Activated naive CD4-positive, alpha-beta T cell treated with anti-CD3 and anti-CD28 coated beads, Interleukin-2, amount 10 ng/mL, durations not matched to agents 5 hours and 36 hours (primary cell): ENCODE data around the gene OR51I2. TPM values are rescaled to one million over a fixed set of nuclear protein-coding genes. Genes with fewer than 3 reads are reported as not detected.

ENCODE experiments used
- total RNA-seq, 2 experiments: library from RNA; stranded (reverse); gene quantifications; one replicate each; pipeline ENCODE4 v1.2.3, GENCODE V29; 2021

OR51I2 gene, protein sequence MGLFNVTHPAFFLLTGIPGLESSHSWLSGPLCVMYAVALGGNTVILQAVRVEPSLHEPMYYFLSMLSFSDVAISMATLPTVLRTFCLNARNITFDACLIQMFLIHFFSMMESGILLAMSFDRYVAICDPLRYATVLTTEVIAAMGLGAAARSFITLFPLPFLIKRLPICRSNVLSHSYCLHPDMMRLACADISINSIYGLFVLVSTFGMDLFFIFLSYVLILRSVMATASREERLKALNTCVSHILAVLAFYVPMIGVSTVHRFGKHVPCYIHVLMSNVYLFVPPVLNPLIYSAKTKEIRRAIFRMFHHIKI
- not detected for total RNA-seq

DNA sequence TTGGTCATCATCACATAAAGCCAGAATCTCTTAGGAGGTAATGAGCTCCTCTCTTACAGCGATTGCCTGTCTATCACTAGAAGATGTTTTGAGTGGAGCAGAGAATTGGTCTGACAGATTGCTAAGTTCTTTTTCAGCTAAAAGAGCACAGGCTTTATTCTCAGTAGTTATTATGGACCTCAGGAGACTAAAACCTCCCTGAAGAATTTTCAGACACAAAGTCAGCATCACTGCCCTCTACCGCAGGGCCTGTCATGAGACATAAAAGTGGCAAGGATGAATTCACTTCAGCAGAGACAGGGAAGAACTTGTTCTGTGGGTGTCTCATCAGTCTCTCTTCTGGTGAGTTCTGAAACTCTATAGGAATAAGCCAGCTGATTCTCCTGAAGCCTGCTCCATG lies at the start of gene OR51I2:
Gene OR51I2 (plus strand): TSS at position 301 of the 400 bp plus-strand sequence. CDS start 4,166 bp downstream, outside the sequence.

DNA sequence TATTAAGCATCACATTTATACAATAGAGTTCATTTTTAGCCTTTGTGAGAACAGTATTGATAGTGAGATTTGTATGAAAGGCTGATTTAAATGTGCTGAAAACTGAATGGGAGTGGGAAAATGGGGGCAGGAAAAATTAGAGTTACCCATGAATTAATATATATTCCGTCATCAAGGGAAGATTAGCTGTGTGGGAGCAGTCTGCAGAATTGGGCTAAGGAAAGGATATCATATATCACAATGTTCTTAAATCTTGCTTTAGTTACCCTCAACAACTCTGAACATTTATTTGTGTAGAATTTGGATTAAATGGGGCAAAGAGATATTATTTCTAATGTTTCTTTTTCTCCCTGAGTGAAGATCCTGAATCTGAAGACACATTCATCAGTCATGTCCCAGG lies 27.3 kb upstream of the OR51I2 start, which contains the start of gene OR51Q1:
Gene OR51Q1 (plus strand): TSS at position 301 of the 400 bp plus-strand sequence. CDS start 90 bp downstream, at position 391.

DNA sequence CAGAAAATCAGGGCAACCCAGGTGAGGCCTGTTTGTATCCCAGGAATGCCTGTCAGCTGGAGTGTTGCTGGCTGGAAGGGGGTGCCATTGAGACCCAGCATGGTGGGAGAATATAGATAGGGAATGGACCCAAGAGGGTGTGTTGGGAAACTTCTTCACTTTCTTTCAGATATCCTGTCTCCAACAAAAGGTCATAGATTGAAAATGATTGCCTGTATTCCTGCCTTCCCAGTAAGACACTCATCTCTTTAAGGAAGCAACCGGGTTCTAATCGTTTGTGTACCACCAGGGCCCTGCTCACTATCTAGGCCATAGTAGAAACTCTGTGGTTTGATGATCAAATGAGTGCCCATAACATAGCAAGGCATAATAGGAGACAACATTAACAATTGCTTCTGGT lies 7.7 kb upstream of the OR51I2 start, which contains the start of gene OR51I1:
Gene OR51I1 (minus strand): TSS at position 101 of the 400 bp plus-strand sequence. CDS start 0 bp downstream, at position 101.

DNA sequence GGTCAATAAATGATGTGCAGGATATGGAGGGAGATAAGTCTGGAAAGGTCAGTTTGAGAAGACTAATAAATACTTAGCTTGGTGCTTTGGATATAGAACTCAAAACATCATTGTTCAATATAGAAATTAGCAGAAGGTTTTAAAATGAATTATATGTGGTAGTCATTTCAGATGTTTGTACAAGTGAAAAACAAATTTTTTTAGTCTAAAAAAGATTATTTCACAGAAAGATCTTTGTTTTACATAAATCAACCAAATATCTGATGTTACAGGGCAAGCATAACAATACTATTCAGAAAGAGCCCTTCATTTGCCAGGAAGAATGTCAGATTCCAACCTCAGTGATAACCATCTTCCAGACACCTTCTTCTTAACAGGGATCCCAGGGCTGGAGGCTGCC lies 39.3 kb downstream of the OR51I2 start, which contains the start of gene OR52D1:
Gene OR52D1 (plus strand): TSS at position 301 of the 400 bp plus-strand sequence. CDS start 22 bp downstream, at position 323.

Other genes with a start within 250 kb of the OR51I2 start
- not detected for gene OR51V1, start 248.6 kb upstream of the OR51I2 start, total RNA-seq
- gene HBB, start 222.3 kb upstream of the OR51I2 start, total RNA-seq: not detected
- gene HBD, start 214.8 kb upstream of the OR51I2 start, total RNA-seq: not detected
- not detected for gene HBG1, start 199.5 kb upstream of the OR51I2 start, total RNA-seq
- gene HBG2, start 194.5 kb upstream of the OR51I2 start, total RNA-seq: not detected
- not detected for gene HBE1, start 179.4 kb upstream of the OR51I2 start, total RNA-seq
- gene OR51B4, start 147.4 kb upstream of the OR51I2 start, total RNA-seq: not detected
- not detected for gene OR51B2, start 125.0 kb upstream of the OR51I2 start, total RNA-seq
- not detected for gene OR51B5, start 105.8 kb upstream of the OR51I2 start, total RNA-seq
- gene OR51B6, start 97.8 kb upstream of the OR51I2 start, total RNA-seq: not detected
- not detected for gene OR51M1, start 65.5 kb upstream of the OR51I2 start, total RNA-seq
- not detected for gene OR51Q1, start 27.2 kb upstream of the OR51I2 start, total RNA-seq
- gene OR51I1, start 7.8 kb upstream of the OR51I2 start, total RNA-seq: not detected
- not detected for gene OR52D1, start 39.4 kb downstream of the OR51I2 start, total RNA-seq
- gene UBQLN3, start 60.6 kb downstream of the OR51I2 start, total RNA-seq: not detected
- gene UBQLNL, start 67.4 kb downstream of the OR51I2 start, total RNA-seq: under 1 TPM in 1 of 2 experiments, not detected in 1; 0.20 TPM
- gene OR52H1, start 99.2 kb downstream of the OR51I2 start, total RNA-seq: not detected
- gene OR52B6, start 131.6 kb downstream of the OR51I2 start, total RNA-seq: not detected
- under 1 TPM; 0.10 to 0.28 TPM for gene TRIM6, start 147.3 kb downstream of the OR51I2 start, total RNA-seq
- gene TRIM34, start 175.7 kb downstream of the OR51I2 start, total RNA-seq: 10 to 100 TPM; 12.9 to 13.3 TPM
- gene TRIM5, start 235.8 kb downstream of the OR51I2 start, total RNA-seq: 10 to 100 TPM; 28.7 to 28.9 TPM
- gene TRIM22, start 240.5 kb downstream of the OR51I2 start, total RNA-seq: 100 to 1,000 TPM; 262 to 277 TPM